ENCODE results near the gene BCL6.

Gene BCL6

DNA sequence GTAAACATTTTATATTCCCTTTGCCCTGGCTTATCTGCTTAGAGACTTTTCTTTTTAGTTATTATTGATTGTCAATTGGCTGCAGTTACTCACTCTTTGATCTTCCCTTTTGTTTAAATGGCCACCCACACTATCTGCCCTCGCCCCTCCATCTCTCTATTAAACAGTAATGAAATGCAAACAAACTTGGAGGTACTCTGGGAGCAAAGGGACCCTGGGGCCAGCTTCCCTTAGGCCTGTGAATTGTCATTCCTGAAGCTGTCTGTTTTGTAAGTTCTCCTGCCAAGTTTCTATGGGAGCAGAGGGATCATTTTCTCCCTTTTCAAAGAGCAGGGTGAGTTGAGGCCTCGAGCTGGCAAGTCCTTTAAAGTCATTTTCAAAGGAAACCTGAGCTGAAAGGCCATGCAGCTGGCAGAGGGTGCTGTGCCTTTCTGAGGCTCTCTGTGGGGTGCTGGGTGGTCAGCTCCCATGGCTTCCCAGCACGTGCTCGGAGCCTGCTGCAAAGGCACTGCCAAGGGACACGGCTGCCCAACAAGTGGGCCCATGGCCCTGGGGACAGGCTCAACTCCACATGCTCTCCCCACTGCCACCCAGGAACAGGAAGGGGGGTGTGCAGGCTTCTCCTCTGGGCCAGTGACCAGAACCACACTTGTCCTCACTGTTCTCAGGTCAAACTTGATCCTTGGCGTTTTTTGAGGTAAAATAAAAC, 25.5 kb downstream of the BCL6 start:
- Mint-ChIP-seq H3K9me3 (no peaks in the 10 kb centered on the region), H3K27ac (no peak overlapping the region), H3K36me3 (ENCODE audit: low read depth) (peaks cover 33% of the 10 kb centered on the region), H3K27me3 (no peaks in the 10 kb centered on the region), H3K4me1 (ENCODE audit: low read depth) (no peaks in the 10 kb centered on the region), H3K4me3 (no peak overlapping the region)

DNA sequence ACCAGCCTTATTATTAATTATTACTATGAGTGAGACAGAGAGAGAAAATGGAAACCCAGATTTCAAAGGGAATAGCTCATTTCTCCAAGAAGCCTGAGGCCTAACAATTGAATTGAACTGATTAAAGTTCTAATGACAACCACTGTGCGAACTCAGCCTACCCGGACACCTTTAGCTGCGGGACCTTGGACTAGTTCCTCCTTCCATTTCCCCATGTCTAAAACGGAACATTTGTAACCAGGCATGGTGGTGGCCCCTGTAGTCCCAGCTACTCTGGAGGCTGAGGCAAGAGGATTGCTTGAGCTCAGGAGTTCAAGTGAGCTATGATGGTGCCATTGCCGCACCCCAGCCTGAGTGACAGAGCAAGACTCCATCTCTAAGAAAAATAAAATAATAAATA, 26.5 kb downstream of the BCL6 start:
- no peaks in the 10 kb centered on the region for H3K9me3 Mint-ChIP-seq
- H3K27ac Mint-ChIP-seq: no peak overlapping the region
- peaks cover 23% of the 10 kb centered on the region for H3K36me3 Mint-ChIP-seq (ENCODE audit: low read depth)
- H3K4me3 Mint-ChIP-seq: no peak overlapping the region
- H3K4me1 Mint-ChIP-seq (ENCODE audit: low read depth): peaks cover 5% of the 10 kb centered on the region
- H3K27me3 Mint-ChIP-seq: peaks cover 3% of the 10 kb centered on the region

DNA sequence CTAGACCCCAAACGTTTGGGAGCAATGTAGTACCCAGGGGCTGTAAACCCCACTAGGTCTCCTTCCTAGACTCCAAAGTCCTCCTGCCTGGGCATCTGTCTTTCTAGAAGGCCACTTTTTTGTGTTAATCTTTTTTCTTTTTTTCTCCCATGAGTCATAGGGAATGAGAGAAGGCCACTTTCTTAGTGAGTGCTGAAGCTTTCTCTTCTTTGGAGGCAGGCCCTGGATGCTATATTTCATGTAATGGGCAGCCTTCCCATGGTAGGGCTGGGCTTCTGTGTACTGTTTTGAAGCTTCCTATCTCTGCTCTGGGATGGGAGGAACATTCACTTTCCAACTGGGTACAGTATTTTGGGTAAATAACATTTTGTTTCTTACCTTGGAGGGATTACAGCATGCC, 27.7 kb downstream of the BCL6 start:
- H3K4me1 Mint-ChIP-seq (ENCODE audit: low read depth): peaks cover 5% of the 10 kb centered on the region
- no peak overlapping the region for H3K4me3 Mint-ChIP-seq
- H3K36me3 Mint-ChIP-seq (ENCODE audit: low read depth): peaks cover 12% of the 10 kb centered on the region
- no peaks in the 10 kb centered on the region for H3K9me3 Mint-ChIP-seq
- H3K27me3 Mint-ChIP-seq: peaks cover 3% of the 10 kb centered on the region
- H3K27ac Mint-ChIP-seq: no peak overlapping the region

DNA sequence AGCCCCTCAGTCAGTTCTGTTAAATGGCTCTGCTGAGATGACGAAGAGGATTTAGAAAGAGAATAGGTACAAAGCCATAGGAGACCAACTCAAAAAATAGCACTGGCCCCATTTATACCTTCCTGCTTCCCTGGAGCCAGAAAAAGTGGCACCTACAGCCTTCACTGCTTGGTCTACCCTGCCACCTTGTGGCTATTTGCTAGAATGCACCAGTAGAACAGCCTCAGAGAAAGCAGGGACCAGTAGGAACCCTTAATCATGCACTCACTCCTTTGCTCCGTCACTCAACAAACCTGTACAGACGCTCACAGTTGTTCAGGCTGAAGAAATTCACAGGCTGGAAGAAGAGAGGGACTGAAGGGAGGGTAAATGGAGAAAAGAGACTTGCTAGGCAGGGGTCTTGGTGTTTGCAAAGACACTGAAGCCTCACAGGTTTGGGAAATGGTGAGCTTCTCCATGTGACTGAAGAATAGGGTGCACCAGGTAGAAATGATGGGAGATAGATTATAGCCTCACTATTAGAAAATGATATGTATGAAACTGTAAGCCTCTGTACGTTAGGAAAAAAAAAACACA, 30.8 kb downstream of the BCL6 start:
- Mint-ChIP-seq H3K27ac (no peak overlapping the region), H3K36me3 (ENCODE audit: low read depth) (no peaks in the 10 kb centered on the region), H3K9me3 (no peaks in the 10 kb centered on the region), H3K4me3 (no peak overlapping the region), H3K4me1 (ENCODE audit: low read depth) (peaks cover 5% of the 10 kb centered on the region), H3K27me3 (peaks cover 3% of the 10 kb centered on the region)

DNA sequence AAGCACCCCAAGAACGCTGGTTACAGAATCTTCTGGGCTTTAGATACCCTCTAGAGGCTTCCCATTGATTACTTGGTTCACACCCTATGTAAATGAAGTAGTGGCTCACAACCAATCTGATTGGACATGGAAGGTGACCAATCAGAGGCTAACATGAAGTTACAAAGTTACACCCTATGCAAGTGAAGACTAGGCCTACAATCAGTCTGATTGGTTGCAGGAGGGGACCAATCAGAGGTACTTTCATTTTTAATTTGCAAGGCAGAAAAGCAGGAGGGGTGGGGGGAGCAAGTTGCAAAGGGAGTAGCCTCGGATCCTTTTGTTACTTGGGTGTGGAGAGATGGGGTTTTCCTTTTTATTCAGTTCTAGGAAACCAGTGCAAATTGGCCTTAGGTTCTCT, 31.8 kb downstream of the BCL6 start:
- Mint-ChIP-seq H3K9me3 (no peaks in the 10 kb centered on the region), H3K36me3 (ENCODE audit: low read depth) (no peaks in the 10 kb centered on the region), H3K27me3 (peaks cover 3% of the 10 kb centered on the region), H3K4me1 (ENCODE audit: low read depth) (peaks cover 5% of the 10 kb centered on the region), H3K4me3 (no peak overlapping the region), H3K27ac (no peak overlapping the region)

DNA sequence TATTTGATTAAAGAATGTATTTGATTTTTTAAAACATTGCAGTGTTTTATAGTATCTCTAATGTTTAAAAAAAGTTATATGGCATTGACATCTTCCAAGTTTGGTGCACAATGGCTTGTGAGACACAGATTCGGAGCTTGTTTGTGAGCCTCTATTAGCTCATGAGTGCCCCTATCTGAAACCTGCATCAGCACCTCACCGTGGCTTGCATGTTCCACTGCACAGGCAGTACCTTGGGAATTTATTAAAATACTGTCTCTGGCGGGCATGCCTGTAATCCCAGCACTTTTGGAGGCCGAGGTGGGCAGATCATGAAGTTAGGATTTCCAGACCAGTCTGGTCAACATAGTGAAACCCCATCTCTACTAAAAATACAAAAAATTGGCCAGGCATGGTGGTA, 36.1 kb downstream of the BCL6 start:
- no peaks in the 10 kb centered on the region for H3K9me3 Mint-ChIP-seq
- H3K27me3 Mint-ChIP-seq: no peaks in the 10 kb centered on the region
- H3K27ac Mint-ChIP-seq: no peak overlapping the region
- no peak overlapping the region for H3K4me3 Mint-ChIP-seq
- H3K4me1 Mint-ChIP-seq (ENCODE audit: low read depth): peaks cover 3% of the 10 kb centered on the region
- H3K36me3 Mint-ChIP-seq (ENCODE audit: low read depth): no peaks in the 10 kb centered on the region

DNA sequence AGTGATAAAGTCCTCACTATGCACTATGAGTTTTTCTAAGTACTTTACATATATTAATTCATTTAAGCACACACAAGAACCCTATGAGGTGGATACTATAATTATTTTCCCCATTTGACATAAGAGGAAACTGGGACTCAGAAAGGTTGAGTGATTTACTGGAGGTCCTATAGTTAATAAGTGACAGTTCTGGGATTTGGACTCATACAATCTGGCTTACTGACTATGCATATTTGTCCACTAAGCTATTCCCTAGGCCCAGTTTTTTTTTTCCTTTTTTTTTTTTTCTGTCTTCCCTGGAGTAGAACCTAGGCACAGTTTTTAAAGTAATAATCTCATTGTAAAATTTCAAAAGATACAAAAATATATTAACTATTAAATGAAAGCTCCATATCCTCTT, 36.6 kb downstream of the BCL6 start:
- H3K4me1 Mint-ChIP-seq (ENCODE audit: low read depth): no peaks in the 10 kb centered on the region
- H3K27me3 Mint-ChIP-seq: no peaks in the 10 kb centered on the region
- no peaks in the 10 kb centered on the region for H3K9me3 Mint-ChIP-seq
- no peak overlapping the region for H3K4me3 Mint-ChIP-seq
- H3K27ac Mint-ChIP-seq: no peak overlapping the region
- H3K36me3 Mint-ChIP-seq (ENCODE audit: low read depth): no peaks in the 10 kb centered on the region

DNA sequence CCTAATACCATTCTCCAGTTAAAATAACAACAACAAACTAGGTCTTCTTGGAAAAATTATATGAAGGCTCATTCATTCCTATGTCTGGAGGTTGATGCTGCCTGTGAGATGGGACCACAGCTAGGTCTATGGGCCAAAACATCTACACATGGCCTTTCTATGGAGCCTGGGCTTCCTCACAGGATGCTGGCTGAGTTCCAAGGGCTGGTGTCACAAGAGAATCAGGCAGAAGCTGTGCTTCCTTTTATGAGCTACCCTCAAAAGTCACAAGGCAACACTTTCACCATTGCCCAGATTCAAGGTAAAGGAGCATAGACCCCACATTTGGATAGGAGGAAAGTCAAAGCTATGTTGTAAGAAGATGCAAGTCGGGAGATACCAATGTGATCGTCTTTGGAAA, 38.3 kb downstream of the BCL6 start:
- H3K36me3 Mint-ChIP-seq (ENCODE audit: low read depth): no peaks in the 10 kb centered on the region
- H3K27me3 Mint-ChIP-seq: no peaks in the 10 kb centered on the region
- H3K9me3 Mint-ChIP-seq: no peaks in the 10 kb centered on the region
- H3K4me3 Mint-ChIP-seq: no peak overlapping the region
- no peaks in the 10 kb centered on the region for H3K4me1 Mint-ChIP-seq (ENCODE audit: low read depth)
- no peak overlapping the region for H3K27ac Mint-ChIP-seq

DNA sequence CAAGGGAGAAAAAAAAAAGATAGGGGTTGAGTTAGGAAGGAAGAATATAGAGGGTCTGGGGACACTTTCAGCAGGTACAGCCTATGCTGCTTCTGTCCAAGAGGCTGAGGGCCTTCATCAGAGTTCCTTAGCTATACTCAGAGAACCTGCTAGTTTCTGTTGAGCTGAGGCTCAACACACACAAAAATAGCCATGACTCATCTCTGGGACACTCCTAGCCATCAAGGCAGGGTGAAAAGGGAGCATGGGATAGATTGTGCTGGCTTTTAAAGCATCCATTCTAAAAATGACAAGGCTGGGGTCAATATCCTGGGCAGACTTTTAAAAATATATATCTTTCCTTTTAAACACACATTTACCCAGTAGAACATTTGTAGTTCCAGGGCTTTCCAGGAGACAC, 40.1 kb downstream of the BCL6 start:
- no peak overlapping the region for H3K27ac Mint-ChIP-seq

DNA sequence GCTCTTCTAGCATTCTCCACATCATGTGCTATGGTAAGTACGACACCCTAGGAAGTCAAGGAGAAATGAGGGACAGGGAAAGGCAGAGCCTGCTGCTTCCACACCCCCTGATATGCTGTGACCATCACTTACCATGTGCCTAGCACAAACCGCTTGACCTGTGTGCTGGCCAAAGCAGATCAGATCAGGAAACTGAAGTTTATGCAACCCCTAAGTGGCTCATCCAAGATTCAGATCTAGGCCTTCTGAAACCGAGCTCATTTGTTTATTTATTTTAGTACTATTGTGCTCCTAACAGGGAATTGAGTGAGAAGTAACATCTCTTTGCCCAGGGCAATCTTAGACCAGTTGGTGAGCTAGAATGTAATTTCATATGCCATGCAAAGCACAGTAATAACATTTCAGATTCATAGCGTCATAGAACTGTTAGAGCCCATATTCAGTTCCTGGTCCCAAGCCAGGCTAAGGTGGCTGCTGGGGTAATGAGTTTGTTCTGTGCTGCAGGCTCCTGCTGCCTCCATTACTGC, 42.7 kb downstream of the BCL6 start, which contains the start of gene RTP2:
Gene RTP2, minus strand, starts transcription at position 51 of the 527 bp plus-strand sequence. CDS start 429 bp downstream, outside the sequence.
- no peak within 1 kb of the TSS for H3K4me3 Mint-ChIP-seq
- no peaks in the 10 kb centered on the region for H3K9me3 Mint-ChIP-seq
- no peaks in the 10 kb centered on the region for H3K4me1 Mint-ChIP-seq (ENCODE audit: low read depth)
- no peaks in the 10 kb centered on the region for H3K27me3 Mint-ChIP-seq
- no peak within 1 kb of the TSS for H3K27ac Mint-ChIP-seq
- no peaks in the 10 kb centered on the region for H3K36me3 Mint-ChIP-seq (ENCODE audit: low read depth)

More for the DNA sequence above, 40.1 kb downstream of the BCL6 start:
- Mint-ChIP-seq H3K4me3 (no peak overlapping the region), H3K4me1 (ENCODE audit: low read depth) (no peaks in the 10 kb centered on the region), H3K9me3 (no peaks in the 10 kb centered on the region), H3K27me3 (no peaks in the 10 kb centered on the region), H3K36me3 (ENCODE audit: low read depth) (no peaks in the 10 kb centered on the region)

DNA sequence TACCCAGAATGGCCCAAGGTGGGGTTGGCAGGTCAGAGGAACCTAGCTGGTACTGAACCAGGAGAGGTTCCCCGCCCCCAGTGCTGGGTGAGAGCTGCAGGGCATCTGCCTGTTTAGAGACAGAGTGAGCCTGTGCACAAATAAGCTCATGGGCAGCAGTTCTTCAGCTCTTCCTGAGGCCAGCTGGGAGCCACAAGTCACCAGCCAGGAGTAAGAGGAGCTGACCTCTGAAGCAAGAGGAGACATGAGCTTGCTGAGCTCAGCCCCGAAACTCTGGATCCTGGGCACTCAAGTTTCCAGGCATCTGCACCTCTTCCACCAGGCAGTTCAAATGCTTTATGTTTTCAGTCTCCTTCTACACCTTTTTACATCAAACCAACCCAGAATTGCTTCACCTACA, 45.0 kb downstream of the BCL6 start:
- Mint-ChIP-seq H3K36me3 (ENCODE audit: low read depth) (no peaks in the 10 kb centered on the region), H3K27me3 (peaks cover 9% of the 10 kb centered on the region), H3K9me3 (no peaks in the 10 kb centered on the region), H3K4me1 (ENCODE audit: low read depth) (no peaks in the 10 kb centered on the region), H3K4me3 (no peak overlapping the region), H3K27ac (no peak overlapping the region)

DNA sequence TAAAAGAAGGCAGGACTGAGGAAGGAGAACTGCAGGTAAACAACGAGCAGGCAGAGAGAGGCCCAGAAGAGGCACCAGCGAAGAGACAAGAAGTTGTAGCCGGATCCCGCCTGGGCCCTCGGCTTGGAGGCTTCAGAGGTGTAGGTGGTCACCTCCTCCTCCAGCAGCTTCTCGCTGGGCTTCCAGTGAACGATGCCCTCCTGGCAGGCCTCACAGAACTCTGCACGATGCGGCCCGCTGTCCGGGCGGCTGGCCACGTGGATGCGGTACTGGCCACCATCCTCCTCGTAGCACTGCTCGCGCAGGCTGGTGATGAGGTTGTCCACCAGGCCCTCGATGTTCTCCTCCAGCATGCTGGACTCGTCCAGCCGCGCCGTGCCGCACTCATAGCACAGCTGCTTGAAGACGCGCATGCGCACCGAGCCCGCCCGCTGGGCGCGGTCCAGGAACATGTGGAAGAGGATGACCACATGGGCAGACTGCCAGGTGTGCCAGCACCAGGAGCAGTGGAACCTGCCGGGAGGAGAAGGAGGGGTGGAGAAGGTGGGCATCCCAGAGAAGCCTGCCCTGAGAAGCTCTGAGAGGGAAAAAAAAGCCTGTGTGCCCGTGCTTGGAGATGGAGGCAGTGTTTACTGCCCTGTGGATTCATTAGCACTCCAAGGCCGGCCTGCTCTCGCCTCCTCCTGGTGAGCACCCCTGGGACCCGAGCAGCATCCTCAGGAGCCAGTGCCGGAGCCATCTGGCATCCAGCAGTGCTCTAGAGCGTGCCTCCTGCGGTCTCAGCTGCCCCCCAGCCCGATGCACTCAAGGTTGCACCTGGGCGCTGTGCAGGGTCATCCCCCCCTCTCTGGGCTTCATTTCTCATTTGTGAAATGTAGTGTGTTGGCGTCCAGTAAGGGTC, 46.5 kb downstream of the BCL6 start:
- Mint-ChIP-seq H3K9me3 (no peaks in the 10 kb centered on the region), H3K27ac (no peak overlapping the region), H3K4me1 (ENCODE audit: low read depth) (no peaks in the 10 kb centered on the region)

DNA sequence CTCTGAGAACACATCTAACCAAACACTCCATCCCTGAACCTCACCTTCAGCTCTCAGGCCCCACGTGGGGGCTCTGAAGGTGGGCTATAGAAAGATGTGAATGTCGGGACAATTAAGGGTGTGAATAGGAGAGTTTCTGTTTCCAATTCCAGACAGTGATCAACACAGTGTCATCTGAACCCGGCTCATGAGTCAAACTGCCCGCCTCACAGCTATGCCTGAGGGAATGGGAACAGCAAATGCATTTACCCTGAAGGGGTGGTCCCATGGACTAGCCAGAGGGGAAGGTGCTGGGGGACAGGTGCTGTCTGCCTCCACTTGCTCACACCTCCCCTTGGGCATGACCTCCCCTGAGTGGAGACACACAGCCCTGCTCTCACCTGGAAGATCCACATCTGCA, 49.2 kb downstream of the BCL6 start:
- Mint-ChIP-seq H3K36me3 (ENCODE audit: low read depth) (no peaks in the 10 kb centered on the region), H3K27ac (no peak overlapping the region), H3K4me3 (no peak overlapping the region), H3K9me3 (no peaks in the 10 kb centered on the region), H3K27me3 (peaks cover 37% of the 10 kb centered on the region), H3K4me1 (ENCODE audit: low read depth) (no peaks in the 10 kb centered on the region)

More for the DNA sequence above, 46.5 kb downstream of the BCL6 start:
- Mint-ChIP-seq H3K4me3 (no peak overlapping the region), H3K36me3 (ENCODE audit: low read depth) (no peaks in the 10 kb centered on the region), H3K27me3 (peaks cover 23% of the 10 kb centered on the region)

DNA sequence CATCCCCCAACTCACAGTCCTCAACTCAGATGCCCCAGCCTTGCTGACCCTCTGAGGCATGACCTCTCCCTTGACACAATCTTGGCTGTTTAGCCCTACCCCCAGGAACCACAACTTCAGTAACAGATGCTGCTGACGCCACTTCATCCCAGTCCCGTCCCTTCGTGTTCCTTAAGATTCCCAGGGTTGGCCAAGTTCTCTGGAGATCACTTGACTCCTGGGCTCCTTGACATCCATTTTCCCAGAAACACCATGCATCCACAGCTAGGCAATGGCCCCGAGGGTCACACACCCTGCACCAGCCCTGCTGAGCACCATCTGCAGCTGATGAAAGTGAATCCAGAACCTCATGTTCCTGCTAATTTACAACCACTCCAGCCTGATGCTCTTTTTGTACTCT, 49.8 kb downstream of the BCL6 start:
- H3K4me1 Mint-ChIP-seq (ENCODE audit: low read depth): no peaks in the 10 kb centered on the region
- H3K9me3 Mint-ChIP-seq: no peaks in the 10 kb centered on the region
- H3K4me3 Mint-ChIP-seq: no peak overlapping the region
- no peak overlapping the region for H3K27ac Mint-ChIP-seq
- peaks cover 42% of the 10 kb centered on the region for H3K27me3 Mint-ChIP-seq
- H3K36me3 Mint-ChIP-seq (ENCODE audit: low read depth): no peaks in the 10 kb centered on the region

DNA sequence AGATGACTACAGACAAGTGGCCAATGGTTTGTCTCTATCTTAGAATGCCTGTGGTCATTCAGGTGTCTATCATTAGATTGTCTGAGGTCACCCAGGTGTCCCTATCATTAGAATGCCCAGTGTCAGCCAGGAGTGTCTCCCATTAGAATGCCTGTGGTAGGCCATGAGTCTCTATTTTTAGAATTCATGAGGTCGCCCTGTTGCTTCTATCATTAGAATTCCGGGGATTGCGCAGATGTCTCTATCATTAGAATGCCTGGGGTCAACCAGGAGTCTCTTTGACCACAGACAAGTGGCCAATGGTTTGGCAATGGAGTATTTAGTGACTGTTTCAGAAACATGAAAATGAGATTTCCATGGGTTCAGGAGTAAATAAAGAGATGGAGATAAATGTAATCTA, 50.5 kb downstream of the BCL6 start:
- Mint-ChIP-seq H3K4me3 (no peak overlapping the region), H3K4me1 (ENCODE audit: low read depth) (no peaks in the 10 kb centered on the region), H3K27ac (no peak overlapping the region), H3K9me3 (no peaks in the 10 kb centered on the region), H3K36me3 (ENCODE audit: low read depth) (no peaks in the 10 kb centered on the region), H3K27me3 (peaks cover 46% of the 10 kb centered on the region)
